ENCODE results near the gene RASGRP4. TPM values are rescaled to one million over a fixed set of nuclear protein-coding genes. Genes with fewer than 3 reads are reported as not detected.

Gene RASGRP4
- total and polyA plus RNA-seq, 10 of the 15 experiments (the other 5 are each of a cell fraction or from before 2014, with no cell fraction given), result 0.24 to 7.4 (median 3.3) TPM

GRCh38 chr19:38386971-38387549 lies 39.0 kb downstream of the RASGRP4 start:
- Histone ChIP-seq H3K4me2 (ENCODE audit: control insufficient read depth, insufficient read depth) (peak overlapping the region; percentile 84), H4K20me1 (ENCODE audit: control insufficient read depth, insufficient read depth) (no peaks in the 10 kb centered on the region; the same call in 1 of the 2 replicates), H3K36me3 (ENCODE audit: control insufficient read depth in 2 of 2, insufficient read depth in 2 of 2, low read length in 1 of 2) (peaks cover 5 to 7% of the 10 kb centered on the region in 2 experiments; a peak in 3 of 4 replicates), H3K79me2 (ENCODE audit: control insufficient read depth, insufficient read depth, low read length) (no peaks in the 10 kb centered on the region), H3K4me1 (ENCODE audit: control insufficient read depth, insufficient read depth, low read length) (peaks cover 12% of the 10 kb centered on the region), H3K9ac (ENCODE audit: control insufficient read depth, insufficient read depth, low read length) (no peak overlapping the region), H2AFZ (ENCODE audit: control insufficient read depth, low read depth, low read length) (no peak overlapping the region), H3K9me3 (replicated peaks; ENCODE audit: control insufficient read depth, insufficient read depth, low read length) (no peaks in the 10 kb centered on the region), H3K4me3 (peak overlapping the region; percentile 69), H3K27me3 (replicated peaks in 1 of 2; ENCODE audit: control insufficient read depth in 2 of 2, insufficient read depth in 2 of 2, low read length in 1 of 2) (no peaks in the 10 kb centered on the region; a peak in 1 of 4 replicates), H3K27ac (ENCODE audit: control insufficient read depth, insufficient read depth) (no peak overlapping the region)
- DNase-seq (ENCODE audit: low read depth, low spot score), result no peak
- POLR2A ChIA-PET, result interaction anchor here (1.1 to 1.4 kb wide), 2 partner anchors 12 to 15 kb away, joined by 3 to 5 read pairs; partner anchors contain the start of genes FAM98C and PSMD8
- no TSS peak for BruUV-seq (replicated peaks)
- 23% methylated on average over 21 of the region's 36 CpGs for WGBS (ENCODE audit: insufficient coverage, insufficient replicate concordance, low lambda C conversion rate, missing lambda C conversion rate)
- peak; percentile 15 for ATAC-seq
- SMC1A ChIA-PET (ENCODE audit: uncharacterized antibody, unreplicated experiment), result interaction anchor here (1.4 kb wide), 1 partner anchor 16 kb away, joined by 5 read pairs; the partner anchor contains the start of gene FAM98C
- no peak for FAIRE-seq
- RAD21 ChIA-PET (ENCODE audit: unreplicated experiment), result interaction anchor here (0.6 to 1.3 kb wide), 3 partner anchors 13 to 302 kb away, joined by 3 to 5 read pairs (median 3); partner anchors contain the start of genes CATSPERG and PSMD8
- in situ Hi-C loops (cut with MboI) (no loop called here), intact Hi-C loops (cut with micrococcal nuclease; ENCODE audit: unreplicated experiment) (loop anchor here (5.0 kb wide), 1 partner anchor 155 kb away; no protein-coding TSS in a partner anchor)
- TF ChIP-seq POLR2A (IDR thresholded peaks at IDR 0.05; ENCODE audit: low read depth, low read length) (peak; percentile 23; the same call in 1 of the 2 replicates), MXI1 (IDR thresholded peaks at IDR 0.05; ENCODE audit: low read depth, low read length) (no peak)
- TF ChIP-seq, protein P1, sequence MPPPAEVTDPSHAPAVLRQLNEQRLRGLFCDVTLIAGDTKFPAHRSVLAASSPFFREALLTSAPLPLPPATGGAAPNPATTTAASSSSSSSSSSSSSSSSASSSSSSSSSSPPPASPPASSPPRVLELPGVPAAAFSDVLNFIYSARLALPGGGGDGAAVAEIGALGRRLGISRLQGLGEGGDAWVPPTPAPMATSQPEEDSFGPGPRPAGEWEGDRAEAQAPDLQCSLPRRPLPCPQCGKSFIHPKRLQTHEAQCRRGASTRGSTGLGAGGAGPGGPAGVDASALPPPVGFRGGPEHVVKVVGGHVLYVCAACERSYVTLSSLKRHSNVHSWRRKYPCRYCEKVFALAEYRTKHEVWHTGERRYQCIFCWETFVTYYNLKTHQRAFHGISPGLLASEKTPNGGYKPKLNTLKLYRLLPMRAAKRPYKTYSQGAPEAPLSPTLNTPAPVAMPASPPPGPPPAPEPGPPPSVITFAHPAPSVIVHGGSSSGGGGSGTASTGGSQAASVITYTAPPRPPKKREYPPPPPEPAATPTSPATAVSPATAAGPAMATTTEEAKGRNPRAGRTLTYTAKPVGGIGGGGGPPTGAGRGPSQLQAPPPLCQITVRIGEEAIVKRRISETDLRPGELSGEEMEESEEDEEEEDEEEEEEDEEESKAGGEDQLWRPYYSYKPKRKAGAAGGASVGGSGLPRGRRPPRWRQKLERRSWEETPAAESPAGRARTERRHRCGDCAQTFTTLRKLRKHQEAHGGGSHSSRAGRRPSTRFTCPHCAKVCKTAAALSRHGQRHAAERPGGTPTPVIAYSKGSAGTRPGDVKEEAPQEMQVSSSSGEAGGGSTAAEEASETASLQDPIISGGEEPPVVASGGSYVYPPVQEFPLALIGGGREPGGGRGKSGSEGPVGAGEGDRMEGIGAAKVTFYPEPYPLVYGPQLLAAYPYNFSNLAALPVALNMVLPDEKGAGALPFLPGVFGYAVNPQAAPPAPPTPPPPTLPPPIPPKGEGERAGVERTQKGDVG (CRISPR knock-in tag; IDR thresholded peaks at IDR 0.05), result no peak
- CTCF ChIA-PET, result interaction anchor here (1.3 to 2.4 kb wide), 3 partner anchors 13 to 544 kb away, joined by 3 to 14 read pairs (median 5); partner anchors contain the start of genes FAM98C, MRPS12, PSMD8 and SARS2

Data from GM12878 (cell line).